HL-60 (cell line): Measurements from ENCODE around the gene NPHS1.

Source experiments
- DNase-seq, 2 experiments: peaks; one replicate each; pipeline ENCODE4 v3.0.0-alpha.2; 2010 to 2020; ENCODE audit warnings: low read depth in 1 of 2, low spot score in 1 of 2
- H3K27ac ChIP-seq: fragments of 250-450 bp; sonication (Bioruptor Pico); replicated peaks from 2 replicates; pipeline ENCODE4 v1.5.1; 2020; ENCODE audit warnings: mild to moderate bottlenecking, moderate library complexity
- H3K27me3 ChIP-seq: fragments of 250-450 bp; sonication (Bioruptor Pico); 2 replicates; pipeline ENCODE4 v1.5.1; 2021; ENCODE audit warnings: mild to moderate bottlenecking, moderate library complexity; ENCODE audit not compliant: insufficient read depth, poor library complexity, severe bottlenecking
- H3K4me3 ChIP-seq: replicated peaks from 2 replicates; pipeline ENCODE4 v1.5.1; 2011; ENCODE audit warnings: mild to moderate bottlenecking, control low read depth, low read length; ENCODE audit not compliant: insufficient read depth
- GABPA ChIP-seq: IDR thresholded peaks from 2 replicates; pipeline ENCODE4 v1.6.1; 2012; ENCODE audit warnings: low read depth
- POLR2AphosphoS5 ChIP-seq: IDR thresholded peaks from 2 replicates; pipeline ENCODE4 v1.6.1; 2012; ENCODE audit warnings: low read depth
- REST ChIP-seq: IDR thresholded peaks from 2 replicates; pipeline ENCODE4 v1.6.1; 2012; ENCODE audit warnings: low read depth; ENCODE audit not compliant: insufficient replicate concordance
- SPI1 ChIP-seq: IDR thresholded peaks from 2 replicates; pipeline ENCODE4 v1.6.1; 2012; ENCODE audit warnings: low read depth, mild to moderate bottlenecking, borderline replicate concordance
- TF ChIP-seq, protein P1 (sequence below): IDR thresholded peaks from one replicate; pipeline ENCODE4 v1.5.1; 2011; ENCODE audit warnings: low read length, control low read depth, inconsistent platforms; ENCODE audit not compliant: insufficient read depth

NPHS1 gene

GRCh38 chr19:35844482-35845214, 7.7 kb downstream of the NPHS1 start:
- Histone ChIP-seq H3K27me3 (peaks cover 41% of the 10 kb centered on the region), H3K27ac (no peak overlapping the region), H3K4me3 (no peak overlapping the region)
- no peak for DNase-seq
- TF ChIP-seq, protein P1, sequence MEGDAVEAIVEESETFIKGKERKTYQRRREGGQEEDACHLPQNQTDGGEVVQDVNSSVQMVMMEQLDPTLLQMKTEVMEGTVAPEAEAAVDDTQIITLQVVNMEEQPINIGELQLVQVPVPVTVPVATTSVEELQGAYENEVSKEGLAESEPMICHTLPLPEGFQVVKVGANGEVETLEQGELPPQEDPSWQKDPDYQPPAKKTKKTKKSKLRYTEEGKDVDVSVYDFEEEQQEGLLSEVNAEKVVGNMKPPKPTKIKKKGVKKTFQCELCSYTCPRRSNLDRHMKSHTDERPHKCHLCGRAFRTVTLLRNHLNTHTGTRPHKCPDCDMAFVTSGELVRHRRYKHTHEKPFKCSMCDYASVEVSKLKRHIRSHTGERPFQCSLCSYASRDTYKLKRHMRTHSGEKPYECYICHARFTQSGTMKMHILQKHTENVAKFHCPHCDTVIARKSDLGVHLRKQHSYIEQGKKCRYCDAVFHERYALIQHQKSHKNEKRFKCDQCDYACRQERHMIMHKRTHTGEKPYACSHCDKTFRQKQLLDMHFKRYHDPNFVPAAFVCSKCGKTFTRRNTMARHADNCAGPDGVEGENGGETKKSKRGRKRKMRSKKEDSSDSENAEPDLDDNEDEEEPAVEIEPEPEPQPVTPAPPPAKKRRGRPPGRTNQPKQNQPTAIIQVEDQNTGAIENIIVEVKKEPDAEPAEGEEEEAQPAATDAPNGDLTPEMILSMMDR, result no peak
- TF ChIP-seq GABPA, result no peak
- TF ChIP-seq REST, result no peak
- no peak for TF ChIP-seq SPI1
- no peak for TF ChIP-seq POLR2AphosphoS5

DNA sequence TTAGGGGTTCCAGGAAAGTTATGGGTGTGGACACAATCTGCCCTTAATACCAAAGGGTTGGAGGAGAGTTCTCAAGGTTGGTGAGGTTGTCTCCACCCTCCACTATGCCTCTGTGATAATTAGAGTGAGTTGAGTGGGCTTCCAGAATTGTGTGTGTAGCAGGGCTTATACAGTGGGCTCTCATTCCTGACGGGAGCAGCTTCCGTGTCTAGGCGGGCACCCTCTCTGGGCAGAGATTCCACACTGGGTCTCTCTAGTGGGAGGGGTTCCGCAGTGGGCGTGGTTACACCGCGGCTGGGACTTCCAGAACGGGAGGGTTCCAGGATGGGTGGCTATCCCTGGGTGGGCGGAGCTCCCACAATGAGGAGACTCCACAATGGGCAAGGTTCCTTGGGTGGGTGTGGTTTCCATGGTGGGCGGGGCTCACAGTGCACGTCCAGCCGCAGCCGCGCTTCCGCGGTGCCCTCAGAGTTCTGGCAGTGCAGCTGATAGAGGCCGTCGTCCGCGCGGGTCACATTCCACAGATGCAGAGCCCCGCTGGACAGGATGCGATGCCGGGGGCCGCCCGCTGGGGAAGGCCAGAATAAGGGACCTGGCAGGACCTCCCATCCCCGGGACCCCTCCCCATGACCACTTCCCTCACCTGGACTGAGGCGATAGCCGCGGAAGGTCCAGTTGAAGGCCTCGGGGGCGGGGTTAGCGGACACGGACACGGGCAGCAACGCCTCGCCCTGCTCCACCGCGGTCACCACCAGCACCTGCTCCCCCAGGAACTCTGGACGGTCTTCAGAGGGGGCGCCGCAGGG, 8.4 kb downstream of the NPHS1 start:
- TF ChIP-seq GABPA (no peak), REST (no peak), SPI1 (no peak), POLR2AphosphoS5 (no peak)
- TF ChIP-seq, protein P1, result no peak
- no peak overlapping the region for H3K4me3 ChIP-seq
- peaks cover 38% of the 10 kb centered on the region for H3K27me3 ChIP-seq
- H3K27ac ChIP-seq, result no peak overlapping the region
- DNase-seq, result no peak

- no peak for DNase-seq
- Histone ChIP-seq H3K4me3 (no peak overlapping the region), H3K27me3 (peaks cover 34% of the 10 kb centered on the region), H3K27ac (no peak overlapping the region)
- TF ChIP-seq, protein P1, result no peak
- TF ChIP-seq GABPA (no peak), POLR2AphosphoS5 (no peak), SPI1 (no peak), REST (no peak)
Observed at GRCh38 chr19:35842666-35843272, 9.5 kb downstream of the NPHS1 start.
